PC-9 (cell line): ENCODE results near the gene SUPT3H.

Experiments used
- CTCF ChIP-seq: fragments of 200-600 bp; sonication (generic); conservative IDR thresholded peaks from 2 replicates; pipeline ENCODE4 v1.6.1; 2017; ENCODE audit warnings: mixed run types, antibody characterized with exemption, mild to moderate bottlenecking, moderate library complexity
- EZH2 ChIP-seq: fragments of 200-600 bp; sonication (generic); IDR thresholded peaks from 2 replicates; pipeline ENCODE4 v1.8.0; 2017; ENCODE audit warnings: antibody characterized with exemption, low read depth

GRCh38 chr6:45185403-45186251 lies 192.1 kb downstream of the SUPT3H start:
- TF ChIP-seq EZH2 (no peak), CTCF (no peak)
